ENCODE measurements around the gene MRFAP1L1.
"Not testable (repeated sequence)": the region's sequence is repeated elsewhere in the genome, so short reads cannot be mapped to it uniquely, and the experiment has no call there.

The MRFAP1L1 gene

GRCh38 chr4:6734165-6734786, 24.6 kb upstream of the MRFAP1L1 start:
- no peak for DNase-seq (ENCODE audit: low read depth in 2 of 3, low spot score in 2 of 3)

GRCh38 chr4:6733358-6734164, 23.9 kb upstream of the MRFAP1L1 start:
- DNase-seq (ENCODE audit: low read depth in 2 of 3, low spot score in 2 of 3) = no peak

- DNase-seq (ENCODE audit: low read depth in 2 of 3, low spot score in 2 of 3) = no peak
Measured at GRCh38 chr4:6732441-6733357, 23.0 kb upstream of the MRFAP1L1 start.

GRCh38 chr4:6731780-6732179, 22.1 kb upstream of the MRFAP1L1 start:
- DNase-seq (ENCODE audit: low read depth in 2 of 3, low spot score in 2 of 3) = no peak

- DNase-seq (ENCODE audit: low read depth in 2 of 3, low spot score in 2 of 3) = no peak
Measured at GRCh38 chr4:6731318-6731675, 21.6 kb upstream of the MRFAP1L1 start.

GRCh38 chr4:6730603-6731317, 21.1 kb upstream of the MRFAP1L1 start:
- no peak for DNase-seq (ENCODE audit: low read depth in 2 of 3, low spot score in 2 of 3)

GRCh38 chr4:6728320-6729029, 18.8 kb upstream of the MRFAP1L1 start:
- DNase-seq (ENCODE audit: low read depth in 2 of 3, low spot score in 2 of 3) = no peak

GRCh38 chr4:6727943-6728250, 18.2 kb upstream of the MRFAP1L1 start:
- no peak for DNase-seq (ENCODE audit: low read depth in 2 of 3, low spot score in 2 of 3)

- no peak for DNase-seq (ENCODE audit: low read depth in 2 of 3, low spot score in 2 of 3)
Measured at GRCh38 chr4:6727081-6727942, 17.6 kb upstream of the MRFAP1L1 start.

- DNase-seq (ENCODE audit: low read depth in 2 of 3, low spot score in 2 of 3) = not testable (repeated sequence)
Measured at GRCh38 chr4:6725427-6725961, 15.8 kb upstream of the MRFAP1L1 start.

GRCh38 chr4:6724421-6725111, 14.9 kb upstream of the MRFAP1L1 start:
- no peak for DNase-seq (ENCODE audit: low read depth in 2 of 3, low spot score in 2 of 3)

- DNase-seq (ENCODE audit: low read depth in 2 of 3, low spot score in 2 of 3) = no peak
Measured at GRCh38 chr4:6723851-6724250, 14.2 kb upstream of the MRFAP1L1 start.

GRCh38 chr4:6722891-6723290, 13.2 kb upstream of the MRFAP1L1 start:
- no peak for DNase-seq (ENCODE audit: low read depth in 2 of 3, low spot score in 2 of 3)

GRCh38 chr4:6721121-6721520, 11.5 kb upstream of the MRFAP1L1 start:
- no peak for DNase-seq (ENCODE audit: low read depth in 2 of 3, low spot score in 2 of 3)

GRCh38 chr4:6720202-6720699, 10.6 kb upstream of the MRFAP1L1 start:
- DNase-seq (ENCODE audit: low read depth in 2 of 3, low spot score in 2 of 3) = peak; percentile 49 to 93 (median 91)

GRCh38 chr4:6719611-6720179, 10.0 kb upstream of the MRFAP1L1 start:
- no peak for DNase-seq (ENCODE audit: low read depth in 2 of 3, low spot score in 2 of 3)

- no peak for DNase-seq (ENCODE audit: low read depth in 2 of 3, low spot score in 2 of 3)
Measured at GRCh38 chr4:6718932-6719610, 9.4 kb upstream of the MRFAP1L1 start.

Measured in activated CD8-positive, alpha-beta memory T cell treated with anti-CD3 and anti-CD28 coated beads for 48 hours (primary cell).